Measurements from ENCODE around the gene MYO5A.

MYO5A gene

DNA sequence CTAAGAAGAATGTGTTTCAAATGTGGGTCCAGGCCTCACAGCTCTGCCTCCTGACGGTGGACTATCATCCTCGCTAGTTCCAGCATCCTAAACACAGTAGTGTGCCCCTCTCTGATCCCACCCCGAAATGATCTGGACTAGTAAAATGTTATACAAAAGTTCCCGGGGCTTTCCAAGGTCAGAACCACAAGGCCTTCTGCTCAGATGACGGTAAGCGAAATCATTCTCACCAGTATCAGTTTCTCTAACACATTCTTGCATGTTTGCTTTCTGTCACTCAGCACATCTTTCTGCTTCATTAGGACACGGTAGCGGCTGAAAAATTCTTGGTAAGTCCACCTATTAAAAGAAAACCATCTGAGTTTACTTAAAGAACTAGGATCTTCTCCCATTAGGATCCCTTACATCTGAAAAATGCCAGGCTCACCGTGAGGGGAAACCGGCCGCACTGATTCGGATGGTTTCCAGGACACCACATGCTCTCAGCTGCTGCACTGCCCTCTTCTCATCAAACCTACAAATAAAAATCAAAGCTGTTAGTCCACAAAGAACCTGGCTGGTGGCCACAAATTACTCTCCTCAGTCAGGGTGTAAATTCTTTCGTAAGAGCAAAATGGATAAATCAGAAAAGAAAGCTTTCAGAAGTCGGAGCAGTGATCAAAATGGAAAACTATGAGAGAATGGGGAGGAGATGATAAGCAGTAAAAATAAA lies 149.1 kb downstream of the MYO5A start:
- TF ChIP-seq, protein P1, sequence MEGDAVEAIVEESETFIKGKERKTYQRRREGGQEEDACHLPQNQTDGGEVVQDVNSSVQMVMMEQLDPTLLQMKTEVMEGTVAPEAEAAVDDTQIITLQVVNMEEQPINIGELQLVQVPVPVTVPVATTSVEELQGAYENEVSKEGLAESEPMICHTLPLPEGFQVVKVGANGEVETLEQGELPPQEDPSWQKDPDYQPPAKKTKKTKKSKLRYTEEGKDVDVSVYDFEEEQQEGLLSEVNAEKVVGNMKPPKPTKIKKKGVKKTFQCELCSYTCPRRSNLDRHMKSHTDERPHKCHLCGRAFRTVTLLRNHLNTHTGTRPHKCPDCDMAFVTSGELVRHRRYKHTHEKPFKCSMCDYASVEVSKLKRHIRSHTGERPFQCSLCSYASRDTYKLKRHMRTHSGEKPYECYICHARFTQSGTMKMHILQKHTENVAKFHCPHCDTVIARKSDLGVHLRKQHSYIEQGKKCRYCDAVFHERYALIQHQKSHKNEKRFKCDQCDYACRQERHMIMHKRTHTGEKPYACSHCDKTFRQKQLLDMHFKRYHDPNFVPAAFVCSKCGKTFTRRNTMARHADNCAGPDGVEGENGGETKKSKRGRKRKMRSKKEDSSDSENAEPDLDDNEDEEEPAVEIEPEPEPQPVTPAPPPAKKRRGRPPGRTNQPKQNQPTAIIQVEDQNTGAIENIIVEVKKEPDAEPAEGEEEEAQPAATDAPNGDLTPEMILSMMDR (IDR thresholded peaks at IDR 0.05; ENCODE audit: extremely low read depth, insufficient read depth, missing control alignments) = no peak
- DNase-seq (ENCODE audit: low spot score) = peak; percentile 61
- in situ Hi-C loops (cut with MboI; ENCODE audit: low pct_unique_long_range_greater_than_20kb, low sequenced_read_pairs, unreplicated experiment) = no loop called here

DNA sequence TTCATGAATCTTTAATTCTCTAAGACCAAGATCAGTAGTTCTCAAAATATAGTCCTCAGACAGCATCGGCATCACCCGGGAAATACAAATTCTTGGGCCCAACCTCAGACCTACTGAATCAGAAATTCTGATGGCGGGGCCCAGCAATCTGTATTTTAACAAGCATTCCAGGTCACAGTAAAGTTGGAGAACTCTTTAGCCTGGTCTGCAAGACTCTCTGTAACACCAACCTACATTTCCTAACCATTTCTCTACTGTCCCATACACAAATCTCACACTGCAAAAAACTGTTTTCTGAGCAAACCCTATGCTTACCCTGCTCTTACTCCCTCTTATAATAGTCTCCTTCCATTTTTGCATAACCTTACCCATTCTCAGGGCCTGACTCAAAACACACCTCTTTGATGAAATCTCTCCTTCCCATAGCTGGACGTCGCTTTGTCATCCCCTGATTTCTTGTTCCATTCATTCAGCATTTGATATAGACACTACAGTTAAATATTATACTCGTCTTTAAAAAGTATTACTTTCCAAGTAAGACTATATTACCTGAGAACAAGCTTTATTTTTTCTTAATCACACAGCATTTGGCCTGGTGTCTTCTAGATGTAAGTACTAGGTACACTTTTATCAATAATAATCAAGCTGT lies 149.8 kb downstream of the MYO5A start:
- TF ChIP-seq, protein P1 (IDR thresholded peaks at IDR 0.05; ENCODE audit: extremely low read depth, insufficient read depth, missing control alignments) = no peak

DNA sequence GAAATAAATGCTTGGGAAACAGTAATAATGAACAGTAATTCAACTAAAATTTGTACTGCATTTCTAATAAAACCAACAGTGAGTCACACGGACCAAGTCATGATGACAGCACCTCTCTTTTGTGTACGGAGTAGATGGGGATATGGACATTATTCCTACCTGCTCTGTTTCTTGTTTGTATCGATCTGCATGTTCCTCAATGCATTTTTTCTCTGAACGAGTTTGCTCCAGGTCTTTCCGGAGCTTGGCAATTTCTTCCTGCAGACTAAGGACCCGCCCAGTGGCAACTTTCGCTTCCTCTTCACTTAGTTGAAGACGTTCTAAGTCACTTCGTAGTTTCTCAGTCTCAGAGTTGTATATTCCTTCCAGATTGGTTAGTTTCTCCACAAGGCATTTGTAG lies 158.7 kb downstream of the MYO5A start:
- in situ Hi-C loops (cut with MboI; ENCODE audit: low pct_unique_long_range_greater_than_20kb, low sequenced_read_pairs, unreplicated experiment) = no loop called here
- no peak for DNase-seq (ENCODE audit: low spot score)
- TF ChIP-seq, protein P1 (IDR thresholded peaks at IDR 0.05; ENCODE audit: extremely low read depth, insufficient read depth, missing control alignments) = no peak

More for the DNA sequence above, 149.8 kb downstream of the MYO5A start:
- in situ Hi-C loops (cut with MboI; ENCODE audit: low pct_unique_long_range_greater_than_20kb, low sequenced_read_pairs, unreplicated experiment) = no loop called here
- peak; percentile 62 for DNase-seq (ENCODE audit: low spot score)

DNA sequence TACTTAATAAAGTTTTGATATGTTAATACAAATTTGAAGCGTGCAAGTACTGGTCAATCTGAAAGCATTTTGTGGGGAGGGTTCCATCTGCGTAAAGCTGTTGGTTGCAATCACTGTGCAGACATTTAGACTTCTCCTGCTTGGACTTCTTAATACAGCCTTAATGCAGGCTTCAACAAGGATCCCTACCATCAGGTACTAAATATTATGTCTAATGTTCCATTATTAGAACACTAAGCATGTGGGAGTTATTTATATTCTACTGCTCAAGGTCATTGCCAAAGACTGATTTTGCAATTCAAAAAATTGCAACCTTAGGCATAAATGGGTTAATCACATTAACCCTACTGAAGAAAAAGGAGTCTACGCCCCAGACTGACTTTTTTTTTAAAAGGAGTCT lies 159.2 kb downstream of the MYO5A start:
- no peak for DNase-seq (ENCODE audit: low spot score)
- in situ Hi-C loops (cut with MboI; ENCODE audit: low pct_unique_long_range_greater_than_20kb, low sequenced_read_pairs, unreplicated experiment) = no loop called here
- TF ChIP-seq, protein P1 (IDR thresholded peaks at IDR 0.05; ENCODE audit: extremely low read depth, insufficient read depth, missing control alignments) = no peak

DNA sequence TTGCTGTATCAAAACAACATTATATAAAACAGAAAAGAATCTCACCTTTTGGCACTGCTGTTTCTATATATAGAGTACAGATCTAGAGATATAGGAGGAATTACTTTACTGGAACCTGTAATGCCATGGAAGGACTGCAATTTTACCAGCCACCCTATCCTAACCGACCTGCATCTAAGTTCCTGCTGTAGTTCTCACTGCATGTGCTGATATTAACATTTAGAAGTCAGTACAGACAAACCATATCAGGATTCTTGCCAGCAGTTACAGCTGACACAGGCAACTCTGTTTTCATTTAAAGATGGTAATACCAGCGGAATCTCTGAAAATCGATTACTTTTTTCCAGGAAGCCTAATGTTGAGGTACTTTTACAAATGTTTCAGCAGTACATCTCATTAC lies 159.7 kb downstream of the MYO5A start:
- in situ Hi-C loops (cut with MboI; ENCODE audit: low pct_unique_long_range_greater_than_20kb, low sequenced_read_pairs, unreplicated experiment) = no loop called here
- DNase-seq (ENCODE audit: low spot score) = no peak
- TF ChIP-seq, protein P1 (IDR thresholded peaks at IDR 0.05; ENCODE audit: extremely low read depth, insufficient read depth, missing control alignments) = no peak

DNA sequence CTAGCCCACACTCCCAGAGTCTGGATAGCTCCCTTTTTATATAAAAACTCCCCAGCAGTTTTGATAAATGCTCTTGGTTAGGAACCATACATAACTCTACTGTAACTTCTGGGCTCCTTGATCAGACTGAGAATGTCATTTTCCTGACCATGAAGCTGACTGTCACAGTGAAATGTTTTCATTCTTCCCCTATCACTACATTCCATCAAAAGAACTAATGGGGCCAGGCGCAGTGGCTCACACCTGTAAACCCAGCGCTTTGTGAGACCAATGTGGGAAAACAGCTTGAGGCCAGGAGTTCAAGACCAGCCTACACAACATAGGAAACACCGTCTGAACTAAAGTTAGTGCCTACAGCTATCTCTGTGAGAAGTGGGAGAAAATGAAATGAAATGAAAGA lies 160.3 kb downstream of the MYO5A start:
- in situ Hi-C loops (cut with MboI; ENCODE audit: low pct_unique_long_range_greater_than_20kb, low sequenced_read_pairs, unreplicated experiment) = no loop called here
- TF ChIP-seq, protein P1 (IDR thresholded peaks at IDR 0.05; ENCODE audit: extremely low read depth, insufficient read depth, missing control alignments) = no peak
- DNase-seq (ENCODE audit: low spot score) = no peak

Data from GM13977 (cell line).